ENCODE results near the gene UBE2G2.

Gene UBE2G2

GRCh38 chr21:44842721-44843445 is 41.3 kb upstream of the UBE2G2 start:
- Histone ChIP-seq H3K27me3 (ENCODE audit: control insufficient read depth, insufficient read depth, low read length) (no peaks in the 10 kb centered on the region), H3K36me3 (ENCODE audit: control insufficient read depth, insufficient read depth, low read length) (no peaks in the 10 kb centered on the region), H3K4me3 (ENCODE audit: low read length) (no peak overlapping the region), H3K4me1 (ENCODE audit: control insufficient read depth, insufficient read depth, low read length) (peaks cover 3% of the 10 kb centered on the region), H3K9ac (ENCODE audit: low read length) (no peak overlapping the region), H3K27ac (ENCODE audit: low read depth, low read length) (no peak overlapping the region)

DNA sequence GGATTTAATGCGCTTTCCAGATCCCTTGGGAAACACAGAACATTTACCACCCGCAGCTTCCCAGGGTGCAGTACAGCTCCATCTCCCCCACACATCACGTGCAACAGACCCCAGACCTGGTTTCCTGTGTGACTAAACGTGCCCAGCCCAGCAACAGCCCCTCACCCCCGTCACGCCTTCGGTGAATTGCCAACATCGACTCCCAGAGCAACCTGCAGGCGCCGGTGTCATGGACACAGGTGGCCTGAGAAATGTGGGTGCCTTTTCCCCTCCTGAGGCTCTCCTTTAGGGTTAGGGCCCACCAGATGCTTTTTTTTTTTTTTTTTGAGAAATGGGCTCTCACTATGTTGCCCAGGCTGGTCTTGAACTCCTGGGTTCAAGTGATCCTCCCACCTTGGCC is 40.5 kb upstream of the UBE2G2 start:
- Histone ChIP-seq H3K4me3 (ENCODE audit: low read length) (no peak overlapping the region), H3K4me1 (ENCODE audit: control insufficient read depth, insufficient read depth, low read length) (peaks cover 3% of the 10 kb centered on the region), H3K36me3 (ENCODE audit: control insufficient read depth, insufficient read depth, low read length) (no peaks in the 10 kb centered on the region), H3K9ac (ENCODE audit: low read length) (no peak overlapping the region), H3K27ac (ENCODE audit: low read depth, low read length) (no peak overlapping the region), H3K27me3 (ENCODE audit: control insufficient read depth, insufficient read depth, low read length) (no peaks in the 10 kb centered on the region)

DNA sequence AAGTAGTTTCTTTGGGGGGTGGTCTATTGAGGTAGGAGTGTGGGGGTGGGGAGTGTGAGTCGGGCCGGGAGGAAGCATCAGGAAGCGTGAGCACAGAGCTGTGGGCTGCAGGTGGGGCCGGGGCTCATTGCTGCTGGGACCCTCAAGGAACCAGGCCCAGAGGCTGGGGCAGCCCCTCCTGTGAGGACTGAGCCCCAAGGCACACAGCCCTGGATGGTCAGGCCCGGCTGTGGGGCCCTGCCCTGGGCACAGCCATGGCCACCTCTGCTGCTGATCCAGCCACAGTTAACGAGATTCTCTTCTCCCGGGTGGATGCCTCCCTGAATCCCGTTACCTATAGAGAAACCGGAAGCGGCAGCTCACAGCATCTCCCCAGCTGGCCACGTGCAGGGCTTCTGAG is 39.2 kb upstream of the UBE2G2 start:
- Histone ChIP-seq H3K27me3 (ENCODE audit: control insufficient read depth, insufficient read depth, low read length) (no peaks in the 10 kb centered on the region), H3K4me1 (ENCODE audit: control insufficient read depth, insufficient read depth, low read length) (no peaks in the 10 kb centered on the region), H3K9ac (ENCODE audit: low read length) (no peak overlapping the region), H3K36me3 (ENCODE audit: control insufficient read depth, insufficient read depth, low read length) (no peaks in the 10 kb centered on the region), H3K27ac (ENCODE audit: low read depth, low read length) (no peak overlapping the region), H3K4me3 (ENCODE audit: low read length) (no peak overlapping the region)

DNA sequence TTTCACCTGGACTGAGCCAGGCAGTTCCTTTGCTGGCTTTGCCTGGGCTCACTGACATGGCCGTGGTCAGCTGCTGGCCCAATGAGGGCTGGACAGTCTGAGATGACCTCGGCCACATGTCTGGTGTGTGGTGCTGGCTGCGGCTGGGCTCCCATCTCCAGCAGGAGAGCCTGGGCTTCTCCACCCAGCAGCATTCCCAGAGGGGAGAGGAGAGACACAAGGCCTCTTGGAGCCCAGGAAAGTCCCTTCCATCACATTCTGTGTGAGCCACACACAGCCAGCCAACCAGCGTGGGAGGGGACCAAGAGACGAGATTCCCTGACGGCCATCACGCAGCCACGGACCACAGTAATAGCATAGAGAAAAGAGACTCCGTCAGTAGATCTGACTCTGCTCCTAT is 37.3 kb upstream of the UBE2G2 start:
- Histone ChIP-seq H3K27ac (ENCODE audit: low read depth, low read length) (no peak overlapping the region), H3K9ac (ENCODE audit: low read length) (no peak overlapping the region), H3K27me3 (ENCODE audit: control insufficient read depth, insufficient read depth, low read length) (no peaks in the 10 kb centered on the region), H3K36me3 (ENCODE audit: control insufficient read depth, insufficient read depth, low read length) (no peaks in the 10 kb centered on the region), H3K4me1 (ENCODE audit: control insufficient read depth, insufficient read depth, low read length) (no peaks in the 10 kb centered on the region), H3K4me3 (ENCODE audit: low read length) (no peak overlapping the region)

DNA sequence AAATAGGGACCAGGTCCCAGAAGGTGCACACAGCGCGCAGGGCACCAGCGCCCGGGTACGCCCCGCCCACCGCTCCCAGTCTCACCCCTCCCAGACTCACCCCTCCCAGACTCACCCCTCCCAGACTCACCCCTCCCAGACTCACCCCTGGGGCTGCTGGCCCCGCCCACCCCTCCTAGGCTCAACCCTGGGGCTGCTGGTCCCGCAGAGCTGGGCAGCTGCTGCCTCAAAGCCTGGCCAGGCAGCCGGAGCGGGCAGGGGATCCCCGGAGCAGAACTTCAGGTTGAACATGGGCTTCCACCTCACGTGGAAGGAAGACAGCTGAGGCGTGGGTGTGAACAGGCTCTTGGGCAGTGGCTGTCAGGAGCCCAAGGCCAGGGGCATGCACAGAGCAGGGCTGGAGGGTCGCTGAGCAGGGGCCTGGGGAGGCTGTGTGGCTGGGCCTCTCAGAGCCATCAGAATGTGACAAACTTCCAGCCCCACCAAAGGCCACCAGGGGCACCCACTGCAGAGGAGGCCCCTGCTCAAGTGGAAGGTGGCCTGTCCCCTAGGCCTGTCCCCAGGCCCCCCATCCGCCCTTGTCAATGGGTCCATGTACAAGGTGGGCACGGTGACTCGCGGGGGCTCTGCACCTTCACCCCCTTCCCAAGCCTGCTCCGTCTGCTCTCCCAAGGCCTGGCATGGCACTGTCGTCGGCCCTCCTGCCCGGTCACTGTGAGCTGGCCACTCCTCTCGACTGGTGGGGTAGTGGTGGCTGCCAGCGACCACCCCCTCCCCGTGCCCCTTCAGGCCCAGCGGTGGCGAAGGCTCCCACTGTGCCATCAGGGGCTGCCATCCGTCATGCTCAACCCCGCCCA is 36.6 kb upstream of the UBE2G2 start:
- H3K4me3 ChIP-seq (ENCODE audit: low read length): no peak overlapping the region
- H3K4me1 ChIP-seq (ENCODE audit: control insufficient read depth, insufficient read depth, low read length): no peaks in the 10 kb centered on the region
- no peak overlapping the region for H3K27ac ChIP-seq (ENCODE audit: low read depth, low read length)
- H3K36me3 ChIP-seq (ENCODE audit: control insufficient read depth, insufficient read depth, low read length): no peaks in the 10 kb centered on the region
- no peak overlapping the region for H3K9ac ChIP-seq (ENCODE audit: low read length)
- H3K27me3 ChIP-seq (ENCODE audit: control insufficient read depth, insufficient read depth, low read length): no peaks in the 10 kb centered on the region

- H3K27ac ChIP-seq (ENCODE audit: low read depth, low read length): no peak overlapping the region
- H3K4me1 ChIP-seq (ENCODE audit: control insufficient read depth, insufficient read depth, low read length): no peaks in the 10 kb centered on the region
- H3K27me3 ChIP-seq (ENCODE audit: control insufficient read depth, insufficient read depth, low read length): no peaks in the 10 kb centered on the region
- H3K36me3 ChIP-seq (ENCODE audit: control insufficient read depth, insufficient read depth, low read length): no peaks in the 10 kb centered on the region
- no peak overlapping the region for H3K4me3 ChIP-seq (ENCODE audit: low read length)
- H3K9ac ChIP-seq (ENCODE audit: low read length): no peak overlapping the region
These were observed 35.9 kb upstream of the UBE2G2 start for GRCh38 chr21:44837537-44837936.

- Histone ChIP-seq H3K4me1 (ENCODE audit: control insufficient read depth, insufficient read depth, low read length) (no peaks in the 10 kb centered on the region), H3K4me3 (ENCODE audit: low read length) (no peak overlapping the region), H3K9ac (ENCODE audit: low read length) (no peak overlapping the region), H3K36me3 (ENCODE audit: control insufficient read depth, insufficient read depth, low read length) (no peaks in the 10 kb centered on the region), H3K27ac (ENCODE audit: low read depth, low read length) (no peak overlapping the region), H3K27me3 (ENCODE audit: control insufficient read depth, insufficient read depth, low read length) (no peaks in the 10 kb centered on the region)
These were observed 35.2 kb upstream of the UBE2G2 start for GRCh38 chr21:44836666-44837471.

DNA sequence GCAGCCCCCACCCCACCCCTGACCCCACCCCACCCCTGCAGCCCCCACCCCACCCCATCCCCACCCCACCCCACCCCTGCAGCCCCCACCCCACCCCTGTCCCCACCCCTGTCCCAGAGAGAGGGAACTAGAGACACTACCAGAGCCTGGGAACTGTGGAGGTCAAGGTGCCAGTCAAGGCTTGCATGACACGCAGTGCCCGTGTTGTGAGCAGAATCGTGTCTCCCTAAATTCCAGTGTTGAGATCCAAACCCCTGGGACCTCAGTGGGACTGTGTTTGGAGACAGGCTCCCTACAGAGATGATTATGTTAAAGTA is 34.7 kb upstream of the UBE2G2 start:
- Histone ChIP-seq H3K27me3 (ENCODE audit: control insufficient read depth, insufficient read depth, low read length) (no peaks in the 10 kb centered on the region), H3K27ac (ENCODE audit: low read depth, low read length) (no peak overlapping the region), H3K9ac (ENCODE audit: low read length) (no peak overlapping the region), H3K4me3 (ENCODE audit: low read length) (no peak overlapping the region), H3K36me3 (ENCODE audit: control insufficient read depth, insufficient read depth, low read length) (no peaks in the 10 kb centered on the region), H3K4me1 (ENCODE audit: control insufficient read depth, insufficient read depth, low read length) (no peaks in the 10 kb centered on the region)

DNA sequence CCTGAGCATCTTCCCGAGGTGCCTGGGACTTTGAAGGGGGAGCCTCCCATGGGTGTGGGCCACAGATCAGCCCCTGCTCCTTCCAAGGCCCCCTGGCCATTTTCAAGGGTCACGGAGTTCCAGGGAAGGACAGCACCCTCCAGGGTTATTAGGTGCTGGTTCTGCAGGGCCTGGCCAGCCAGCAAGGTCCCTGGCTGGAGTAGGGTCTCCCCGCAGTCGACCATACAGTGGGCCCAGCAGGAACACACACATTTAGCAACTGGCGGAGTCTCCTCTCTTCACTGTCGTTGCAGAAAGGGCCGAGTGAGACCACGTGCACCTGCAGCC is 34.0 kb upstream of the UBE2G2 start:
- H3K36me3 ChIP-seq (ENCODE audit: control insufficient read depth, insufficient read depth, low read length): no peaks in the 10 kb centered on the region
- H3K9ac ChIP-seq (ENCODE audit: low read length): no peak overlapping the region
- no peaks in the 10 kb centered on the region for H3K27me3 ChIP-seq (ENCODE audit: control insufficient read depth, insufficient read depth, low read length)
- no peak overlapping the region for H3K4me3 ChIP-seq (ENCODE audit: low read length)
- H3K27ac ChIP-seq (ENCODE audit: low read depth, low read length): no peak overlapping the region
- no peaks in the 10 kb centered on the region for H3K4me1 ChIP-seq (ENCODE audit: control insufficient read depth, insufficient read depth, low read length)

DNA sequence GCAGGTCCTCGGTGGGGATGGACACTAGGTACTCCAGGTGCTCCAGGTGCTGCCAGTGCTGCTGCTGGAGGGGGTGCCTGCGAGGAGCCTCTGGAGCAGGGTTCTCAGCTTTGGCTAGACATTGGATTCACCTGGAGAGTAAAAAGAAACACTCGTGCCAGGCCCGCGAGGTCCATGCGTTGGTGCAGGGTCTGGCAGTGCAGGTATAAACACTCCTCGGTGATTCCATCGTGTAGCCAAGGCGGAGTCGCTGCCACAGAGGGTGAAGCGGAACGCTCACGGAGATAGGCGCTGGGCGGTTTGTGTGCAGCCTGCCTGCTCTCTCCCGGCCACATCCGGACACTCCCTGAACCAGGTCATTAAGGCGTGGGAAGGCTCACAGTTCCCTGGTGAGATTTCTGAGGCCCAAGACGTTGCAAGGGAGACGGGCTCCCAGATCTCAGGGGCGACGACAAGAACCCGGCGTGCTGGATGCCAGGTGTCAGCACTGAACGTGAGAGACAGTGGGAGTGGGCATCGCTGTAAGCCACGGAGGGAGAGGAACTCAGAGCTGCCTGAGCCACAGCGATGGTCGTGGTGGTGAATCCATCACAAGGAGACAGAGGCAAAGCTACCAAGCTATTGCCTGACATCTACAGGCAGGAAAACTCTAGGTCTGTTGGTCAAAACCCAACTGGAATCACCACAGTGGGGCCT is 33.5 kb upstream of the UBE2G2 start:
- no peak overlapping the region for H3K27ac ChIP-seq (ENCODE audit: low read depth, low read length)
- H3K4me1 ChIP-seq (ENCODE audit: control insufficient read depth, insufficient read depth, low read length): no peaks in the 10 kb centered on the region
- H3K9ac ChIP-seq (ENCODE audit: low read length): no peak overlapping the region
- H3K36me3 ChIP-seq (ENCODE audit: control insufficient read depth, insufficient read depth, low read length): no peaks in the 10 kb centered on the region
- no peak overlapping the region for H3K4me3 ChIP-seq (ENCODE audit: low read length)
- no peaks in the 10 kb centered on the region for H3K27me3 ChIP-seq (ENCODE audit: control insufficient read depth, insufficient read depth, low read length)

GRCh38 chr21:44834231-44834950 is 32.8 kb upstream of the UBE2G2 start:
- no peak overlapping the region for H3K9ac ChIP-seq (ENCODE audit: low read length)
- no peak overlapping the region for H3K27ac ChIP-seq (ENCODE audit: low read depth, low read length)
- no peaks in the 10 kb centered on the region for H3K27me3 ChIP-seq (ENCODE audit: control insufficient read depth, insufficient read depth, low read length)
- no peak overlapping the region for H3K4me3 ChIP-seq (ENCODE audit: low read length)
- H3K36me3 ChIP-seq (ENCODE audit: control insufficient read depth, insufficient read depth, low read length): no peaks in the 10 kb centered on the region
- H3K4me1 ChIP-seq (ENCODE audit: control insufficient read depth, insufficient read depth, low read length): no peaks in the 10 kb centered on the region

DNA sequence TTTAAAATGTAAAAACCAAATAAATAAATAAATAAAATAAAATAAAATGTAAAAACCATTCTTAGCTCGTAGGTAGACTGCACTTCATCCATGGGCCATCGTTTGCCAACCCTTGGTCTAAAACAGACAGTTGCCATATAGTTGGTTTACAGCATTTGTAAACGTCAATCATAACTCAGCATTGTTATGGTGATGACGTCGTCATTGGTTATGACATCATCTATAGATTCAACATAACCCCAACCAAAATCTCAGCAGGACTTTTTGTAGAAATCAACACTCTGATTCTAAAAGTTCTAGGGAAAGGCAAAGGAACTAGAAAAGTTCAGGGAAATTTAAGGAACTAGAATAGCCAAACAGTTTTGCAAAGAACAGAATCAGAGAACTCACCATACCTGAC is 32.0 kb upstream of the UBE2G2 start:
- Histone ChIP-seq H3K27me3 (ENCODE audit: control insufficient read depth, insufficient read depth, low read length) (no peaks in the 10 kb centered on the region), H3K9ac (ENCODE audit: low read length) (no peak overlapping the region), H3K36me3 (ENCODE audit: control insufficient read depth, insufficient read depth, low read length) (no peaks in the 10 kb centered on the region), H3K27ac (ENCODE audit: low read depth, low read length) (no peak overlapping the region), H3K4me3 (ENCODE audit: low read length) (no peak overlapping the region), H3K4me1 (ENCODE audit: control insufficient read depth, insufficient read depth, low read length) (no peaks in the 10 kb centered on the region)
